Measurements from ENCODE around the gene MRS2. TPM values are rescaled to one million over a fixed set of nuclear protein-coding genes. Genes with fewer than 3 reads are reported as not detected.

The MRS2 gene
- total RNA-seq, 1 experiment from 2014 or later = 49.7 TPM

GRCh38 chr6:24376871-24377270, 25.9 kb upstream of the MRS2 start:
- Histone ChIP-seq H3K27ac (no peak overlapping the region), H3K4me3 (no peak overlapping the region), H4K20me1 (ENCODE audit: insufficient read depth) (no peaks in the 10 kb centered on the region), H3K4me1 (replicated peaks; ENCODE audit: insufficient read depth) (peaks cover 11% of the 10 kb centered on the region), H3K9me2 (ENCODE audit: insufficient read depth) (no peaks in the 10 kb centered on the region), H3K36me3 (ENCODE audit: low read depth) (no peaks in the 10 kb centered on the region), H3K27me3 (ENCODE audit: insufficient read depth, low read depth) (no peaks in the 10 kb centered on the region), H3F3A (ENCODE audit: insufficient read depth, low read depth) (peaks cover under 1% of the 10 kb centered on the region; the same call in 1 of the 2 replicates), H3K9me3 (ENCODE audit: insufficient read depth, low read depth) (no peaks in the 10 kb centered on the region), H2AFZ (no peak overlapping the region), H3K79me2 (ENCODE audit: low read depth) (no peaks in the 10 kb centered on the region), H3K4me2 (no peak overlapping the region)
- DNase-seq = no peak
- no peak for TF ChIP-seq EZH2 (IDR thresholded peaks at IDR 0.05; ENCODE audit: low read depth)
- no peak for TF ChIP-seq CTCF (conservative IDR thresholded peaks at IDR 0.05)
- POLR2A ChIA-PET (ENCODE audit: unreplicated experiment) = no interaction called here
- CTCF ChIA-PET = no interaction called here
- BruUV-seq (replicated peaks) = no TSS peak
- intact Hi-C loops (cut with micrococcal nuclease; ENCODE audit: unreplicated experiment) = no loop called here

- ChIA-PET CTCF (interaction anchor here (0.6 to 1.6 kb wide), 2 partner anchors 19 to 98 kb away, joined by 4 read pairs; no protein-coding TSS in a partner anchor), POLR2A (ENCODE audit: unreplicated experiment) (no interaction called here)
- Histone ChIP-seq H3F3A (ENCODE audit: insufficient read depth, low read depth) (peaks cover 10% of the 10 kb centered on the region; the same call in 1 of the 2 replicates), H3K36me3 (ENCODE audit: low read depth) (no peaks in the 10 kb centered on the region), H3K27ac (no peak overlapping the region), H3K4me2 (no peak overlapping the region), H2AFZ (no peak overlapping the region), H3K27me3 (ENCODE audit: insufficient read depth, low read depth) (no peaks in the 10 kb centered on the region), H3K4me1 (replicated peaks; ENCODE audit: insufficient read depth) (peaks cover 20% of the 10 kb centered on the region), H3K9me3 (ENCODE audit: insufficient read depth, low read depth) (no peaks in the 10 kb centered on the region; the same call in 1 of the 2 replicates), H4K20me1 (ENCODE audit: insufficient read depth) (no peaks in the 10 kb centered on the region), H3K9me2 (ENCODE audit: insufficient read depth) (no peaks in the 10 kb centered on the region), H3K79me2 (ENCODE audit: low read depth) (no peaks in the 10 kb centered on the region), H3K4me3 (no peak overlapping the region)
- TF ChIP-seq EZH2 (IDR thresholded peaks at IDR 0.05; ENCODE audit: low read depth) = no peak
- TF ChIP-seq CTCF (conservative IDR thresholded peaks at IDR 0.05) = no peak
- intact Hi-C loops (cut with micrococcal nuclease; ENCODE audit: unreplicated experiment) = no loop called here
- no TSS peak for BruUV-seq (replicated peaks)
- no peak for DNase-seq
Observed at GRCh38 chr6:24378473-24379097, 24.2 kb upstream of the MRS2 start.

- H3K79me2 ChIP-seq (ENCODE audit: low read depth) = no peaks in the 10 kb centered on the region
- H3K27ac ChIP-seq = peak overlapping the region; percentile 53
- peak overlapping the region; percentile 59 for H3K4me2 ChIP-seq
- H3K4me1 ChIP-seq (replicated peaks; ENCODE audit: insufficient read depth) = peaks cover 20% of the 10 kb centered on the region
- H3K27me3 ChIP-seq (ENCODE audit: insufficient read depth, low read depth) = no peaks in the 10 kb centered on the region
- H3K36me3 ChIP-seq (ENCODE audit: low read depth) = no peaks in the 10 kb centered on the region
- no TSS peak for BruUV-seq (replicated peaks)
- no peaks in the 10 kb centered on the region for H3K9me2 ChIP-seq (ENCODE audit: insufficient read depth)
- intact Hi-C loops (cut with micrococcal nuclease; ENCODE audit: unreplicated experiment) = no loop called here
- POLR2A ChIA-PET (ENCODE audit: unreplicated experiment) = no interaction called here
- H2AFZ ChIP-seq = no peak overlapping the region
- no peaks in the 10 kb centered on the region; the same call in 1 of the 2 replicates for H3K9me3 ChIP-seq (ENCODE audit: insufficient read depth, low read depth)
- TF ChIP-seq CTCF (conservative IDR thresholded peaks at IDR 0.05) = no peak
- no peak for TF ChIP-seq EZH2 (IDR thresholded peaks at IDR 0.05; ENCODE audit: low read depth)
- no peaks in the 10 kb centered on the region for H4K20me1 ChIP-seq (ENCODE audit: insufficient read depth)
- H3F3A ChIP-seq (ENCODE audit: insufficient read depth, low read depth) = peaks cover 10% of the 10 kb centered on the region; the same call in 1 of the 2 replicates
- no peak overlapping the region for H3K4me3 ChIP-seq
- CTCF ChIA-PET = no interaction called here
- no peak for DNase-seq
Observed at GRCh38 chr6:24381476-24382219, 21.1 kb upstream of the MRS2 start.
